Measurements from ENCODE around the gene SLC6A9.

GRCh38 chr1:43982808-43983207 lies 48.5 kb downstream of the SLC6A9 start:
- TF ChIP-seq POLR2A (IDR thresholded peaks at IDR 0.05; ENCODE audit: low read length), result no peak
- TF ChIP-seq CTCF (IDR thresholded peaks at IDR 0.05), result no peak
- TF ChIP-seq NFE2L2 (conservative IDR thresholded peaks at IDR 0.05; ENCODE audit: low read length), result no peak
- TF ChIP-seq BHLHE40 (IDR thresholded peaks at IDR 0.05; ENCODE audit: low read depth, low read length), result no peak
- TF ChIP-seq SMC3 (IDR thresholded peaks at IDR 0.05), result no peak
- TF ChIP-seq CHD4 (IDR thresholded peaks at IDR 0.05; ENCODE audit: borderline replicate concordance), result no peak
- no peak for TF ChIP-seq MYC (IDR thresholded peaks at IDR 0.05; ENCODE audit: borderline replicate concordance, low read length)
- no peak for TF ChIP-seq MAFK (IDR thresholded peaks at IDR 0.05; ENCODE audit: partially characterized antibody)
- TF ChIP-seq POLR2AphosphoS2 (conservative IDR thresholded peaks at IDR 0.05; ENCODE audit: low read length), result no peak
- TF ChIP-seq CBX2 (IDR thresholded peaks at IDR 0.05; ENCODE audit: borderline replicate concordance, low read depth), result no peak
- no peak for TF ChIP-seq NPAS2 (CRISPR knock-in tag; IDR thresholded peaks at IDR 0.05; ENCODE audit: borderline replicate concordance)
